Measurements from ENCODE around the gene TANC1.

The TANC1 gene

DNA sequence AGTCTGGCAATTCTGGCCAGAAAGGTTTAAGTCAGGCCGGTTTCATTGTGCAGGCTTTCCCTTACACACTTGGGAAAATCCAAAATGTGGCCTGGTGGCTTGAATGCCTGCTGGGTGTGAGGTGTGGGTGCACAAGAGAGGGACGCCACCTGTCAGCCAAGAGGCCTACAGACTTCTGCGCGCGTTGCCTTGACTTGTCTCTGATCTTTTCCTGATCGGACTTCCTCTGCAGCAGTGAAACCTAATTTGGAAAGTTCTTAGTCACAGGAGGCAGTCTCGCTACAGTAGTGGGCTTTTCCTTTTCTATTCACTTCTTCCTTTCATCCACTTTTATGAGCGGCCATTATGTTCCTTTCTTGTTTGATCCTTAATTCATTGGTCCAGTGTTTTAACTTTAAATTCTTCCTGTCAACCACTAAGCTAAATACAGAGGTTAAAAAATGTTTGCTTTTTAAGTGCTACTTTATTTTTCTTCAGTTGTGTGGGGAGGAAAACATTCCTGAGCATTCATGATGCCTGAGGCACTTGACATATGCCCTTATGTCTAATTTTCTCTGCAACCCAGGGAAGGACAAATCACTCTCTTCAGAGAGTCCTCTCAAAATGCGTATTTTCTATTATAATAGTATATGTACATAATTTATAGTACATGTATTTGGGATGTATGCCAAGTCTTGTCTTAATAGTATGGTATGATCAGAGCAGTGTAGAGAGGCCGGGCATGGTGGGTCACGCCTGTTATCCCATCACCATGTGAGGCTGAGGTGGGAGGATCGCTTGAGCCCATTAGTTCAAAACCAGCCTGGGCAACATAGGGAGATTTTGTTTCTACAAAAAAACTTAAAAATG, 189.1 kb downstream of the TANC1 start:
- no peak for TF ChIP-seq POLR2AphosphoS5 (IDR thresholded peaks at IDR 0.05; ENCODE audit: low read depth, low read length)

GRCh38 chr2:159160412-159160811, 192.0 kb downstream of the TANC1 start:
- no peak for TF ChIP-seq REST (IDR thresholded peaks at IDR 0.05; ENCODE audit: insufficient read depth in 1 of 2, low read depth in 2 of 2, low read length in 2 of 2)
- no peak for TF ChIP-seq TAF1 (IDR thresholded peaks at IDR 0.05; ENCODE audit: borderline replicate concordance, insufficient read depth, low read length)
- no peak for TF ChIP-seq SIN3A (IDR thresholded peaks at IDR 0.05; ENCODE audit: borderline replicate concordance, insufficient read depth, low read length)
- no peak for TF ChIP-seq FOXP2 (optimal IDR thresholded peaks at IDR 0.05; ENCODE audit: borderline replicate concordance, extremely low read depth, extremely low read length, insufficient read depth)
- no peak for TF ChIP-seq POLR2AphosphoS5 (IDR thresholded peaks at IDR 0.05; ENCODE audit: low read depth, low read length)

GRCh38 chr2:159160954-159161353, 192.5 kb downstream of the TANC1 start:
- no peak for TF ChIP-seq TAF1 (IDR thresholded peaks at IDR 0.05; ENCODE audit: borderline replicate concordance, insufficient read depth, low read length)
- TF ChIP-seq REST (IDR thresholded peaks at IDR 0.05; ENCODE audit: insufficient read depth in 1 of 2, low read depth in 2 of 2, low read length in 2 of 2): no peak
- no peak for TF ChIP-seq SIN3A (IDR thresholded peaks at IDR 0.05; ENCODE audit: borderline replicate concordance, insufficient read depth, low read length)

DNA sequence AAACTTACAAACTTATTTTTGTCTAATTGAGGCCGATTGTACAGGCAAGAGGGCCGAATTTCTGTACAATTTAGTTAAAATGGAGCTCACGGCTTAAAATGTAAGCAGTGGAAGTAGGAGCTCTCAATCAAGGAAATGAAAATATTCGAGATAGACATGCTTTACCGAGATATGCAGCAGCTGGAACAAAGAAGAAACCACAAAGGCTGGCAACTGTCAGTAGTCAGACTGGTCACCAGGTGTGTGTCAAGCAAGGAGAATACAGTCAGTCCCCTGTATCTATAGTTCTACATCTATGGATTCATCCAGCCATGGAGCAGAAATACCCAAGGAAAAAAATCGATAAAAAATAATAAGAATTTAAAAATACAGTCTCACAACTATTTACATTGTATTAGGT, 195.5 kb downstream of the TANC1 start:
- TF ChIP-seq POLR2AphosphoS5 (IDR thresholded peaks at IDR 0.05; ENCODE audit: low read depth, low read length) (no peak), REST (IDR thresholded peaks at IDR 0.05; ENCODE audit: insufficient read depth in 1 of 2, low read depth in 2 of 2, low read length in 2 of 2) (no peak), TAF1 (IDR thresholded peaks at IDR 0.05; ENCODE audit: borderline replicate concordance, insufficient read depth, low read length) (no peak), SIN3A (IDR thresholded peaks at IDR 0.05; ENCODE audit: borderline replicate concordance, insufficient read depth, low read length) (no peak), FOXP2 (optimal IDR thresholded peaks at IDR 0.05; ENCODE audit: borderline replicate concordance, extremely low read depth, extremely low read length, insufficient read depth) (no peak)

DNA sequence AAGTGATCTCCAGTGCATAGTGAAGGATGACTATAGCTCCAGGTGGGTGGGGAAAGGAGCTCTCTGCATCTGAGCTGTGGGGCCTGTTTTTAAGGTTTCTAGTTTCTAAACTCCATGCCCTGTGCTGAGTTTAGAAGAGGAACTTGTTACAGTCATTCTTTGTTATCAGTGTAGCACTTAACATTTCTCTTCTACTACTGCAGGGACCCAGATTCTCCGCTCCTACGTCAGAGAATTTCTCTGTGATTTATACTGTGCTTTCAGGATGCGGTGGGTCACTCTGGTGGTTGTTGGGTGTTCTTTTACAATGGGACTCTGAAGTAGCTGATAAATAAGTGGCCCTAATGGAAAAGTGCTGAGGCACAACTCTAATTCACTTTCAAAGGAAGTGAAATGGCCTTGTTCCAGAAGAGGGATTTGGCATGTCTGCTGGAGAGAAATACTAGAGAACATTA, 196.0 kb downstream of the TANC1 start:
- TF ChIP-seq FOXP2 (optimal IDR thresholded peaks at IDR 0.05; ENCODE audit: borderline replicate concordance, extremely low read depth, extremely low read length, insufficient read depth): no peak
- TF ChIP-seq SIN3A (IDR thresholded peaks at IDR 0.05; ENCODE audit: borderline replicate concordance, insufficient read depth, low read length): no peak
- no peak for TF ChIP-seq REST (IDR thresholded peaks at IDR 0.05; ENCODE audit: insufficient read depth in 1 of 2, low read depth in 2 of 2, low read length in 2 of 2)
- no peak for TF ChIP-seq TAF1 (IDR thresholded peaks at IDR 0.05; ENCODE audit: borderline replicate concordance, insufficient read depth, low read length)
- TF ChIP-seq POLR2AphosphoS5 (IDR thresholded peaks at IDR 0.05; ENCODE audit: low read depth, low read length): no peak

Measured in PFSK-1 (cell line).